HUES6 (cell line): ENCODE results near the gene SMIM10L1.
A peak's percentile ranks its signal among the peaks of the same experiment; 100 is the strongest.

Source experiments
- H3K27ac ChIP-seq: 2 replicates; pipeline ENCODE4 v1.7.0; 2013; ENCODE audit warnings: low read depth, mild to moderate bottlenecking, low read length, inconsistent platforms
- H3K27me3 ChIP-seq: 2 replicates; pipeline ENCODE4 v1.6.1; 2013; ENCODE audit warnings: low read length; ENCODE audit not compliant: control insufficient read depth, insufficient read depth
- H3K36me3 ChIP-seq: 2 replicates; pipeline ENCODE4 v1.6.1; 2013; ENCODE audit warnings: low read length; ENCODE audit not compliant: control insufficient read depth, insufficient read depth
- H3K4me1 ChIP-seq: 2 replicates; pipeline ENCODE4 v1.6.1; 2013; ENCODE audit warnings: low read length; ENCODE audit not compliant: control insufficient read depth, insufficient read depth
- H3K4me3 ChIP-seq: 2 replicates; pipeline ENCODE4 v1.5.1; 2013; ENCODE audit warnings: low read depth, low read length
- H3K9ac ChIP-seq: one replicate; pipeline ENCODE4 v1.6.1; 2013; ENCODE audit warnings: mild to moderate bottlenecking, low read length
- H3K9me3 ChIP-seq: 2 replicates; pipeline ENCODE4 v1.6.1; 2013; ENCODE audit warnings: low read depth, low read length; ENCODE audit not compliant: control insufficient read depth, insufficient read depth

The SMIM10L1 gene

DNA sequence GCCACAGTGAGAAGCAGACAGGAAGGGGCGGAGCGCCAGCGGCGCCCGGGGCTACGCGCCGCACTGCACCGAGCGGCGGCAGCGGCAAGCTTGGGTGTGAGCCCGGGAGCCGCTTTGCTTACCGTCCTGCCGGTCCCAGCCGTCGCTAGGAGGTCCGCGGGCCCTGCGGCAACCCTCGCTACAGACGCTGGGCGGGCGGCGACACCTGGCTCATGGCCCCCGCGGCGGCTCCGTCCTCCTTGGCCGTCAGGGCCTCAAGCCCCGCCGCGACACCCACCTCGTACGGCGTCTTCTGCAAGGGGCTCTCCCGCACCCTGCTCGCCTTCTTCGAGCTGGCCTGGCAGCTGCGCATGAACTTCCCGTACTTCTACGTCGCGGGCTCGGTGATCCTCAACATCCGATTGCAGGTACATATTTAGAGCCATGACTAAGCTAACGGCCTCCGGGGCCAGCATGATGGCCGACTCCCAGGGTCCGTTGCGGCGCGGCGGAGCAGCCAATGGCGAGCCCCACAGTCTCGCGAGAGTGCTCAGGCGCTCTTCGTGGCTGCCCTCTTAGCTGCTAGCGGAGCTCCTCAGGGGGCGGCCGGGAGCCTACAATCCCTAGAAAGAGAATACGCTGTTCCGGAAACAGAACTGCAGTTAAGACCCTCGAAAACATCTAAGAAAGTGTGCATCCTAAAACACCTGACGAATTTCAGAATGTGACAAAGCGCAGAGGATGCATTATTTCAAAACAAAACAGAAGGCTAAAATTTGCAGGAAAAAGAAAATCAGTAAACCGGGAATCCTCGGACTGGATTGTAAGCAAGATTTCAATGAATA, at the start of gene SMIM10L1:
SMIM10L1 (plus strand) TSS at position 50 of the 824 bp plus-strand sequence; CDS start at position 213, 163 bp downstream.
- H3K4me1 ChIP-seq = peaks cover 6% of the 10 kb centered on the region
- H3K9ac ChIP-seq = peak within 1 kb of the TSS; percentile 99
- H3K27me3 ChIP-seq = no peaks in the 10 kb centered on the region
- H3K9me3 ChIP-seq = no peaks in the 10 kb centered on the region
- H3K36me3 ChIP-seq = peaks cover 16% of the 10 kb centered on the region
- H3K4me3 ChIP-seq = peak within 1 kb of the TSS; percentile 82
- peak within 1 kb of the TSS; percentile 83 for H3K27ac ChIP-seq

DNA sequence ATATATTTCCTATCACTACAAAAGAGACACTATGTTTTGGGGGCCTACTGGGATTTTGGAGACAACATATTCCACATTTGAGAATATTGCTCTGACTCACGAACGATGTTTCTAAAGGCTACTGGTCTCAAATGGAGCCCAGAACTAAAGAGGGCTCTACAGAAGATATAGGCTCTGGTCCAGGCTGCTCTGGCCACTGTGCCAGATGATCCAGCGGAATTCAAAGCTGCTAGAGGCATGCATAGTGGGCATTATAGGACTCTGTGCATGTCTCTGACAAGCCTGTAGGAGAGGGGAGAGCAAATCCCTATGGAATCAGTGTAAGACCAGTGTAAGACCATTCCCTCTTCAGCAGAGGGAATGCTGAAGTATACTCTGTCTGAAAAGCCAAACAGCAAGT, 40.6 kb upstream of the SMIM10L1 start:
- Histone ChIP-seq H3K27me3 (no peaks in the 10 kb centered on the region), H3K27ac (no peak overlapping the region), H3K9me3 (no peaks in the 10 kb centered on the region), H3K36me3 (peaks cover 7% of the 10 kb centered on the region; the same call in 1 of the 2 replicates), H3K4me1 (no peaks in the 10 kb centered on the region), H3K4me3 (no peak overlapping the region), H3K9ac (no peak overlapping the region)

DNA sequence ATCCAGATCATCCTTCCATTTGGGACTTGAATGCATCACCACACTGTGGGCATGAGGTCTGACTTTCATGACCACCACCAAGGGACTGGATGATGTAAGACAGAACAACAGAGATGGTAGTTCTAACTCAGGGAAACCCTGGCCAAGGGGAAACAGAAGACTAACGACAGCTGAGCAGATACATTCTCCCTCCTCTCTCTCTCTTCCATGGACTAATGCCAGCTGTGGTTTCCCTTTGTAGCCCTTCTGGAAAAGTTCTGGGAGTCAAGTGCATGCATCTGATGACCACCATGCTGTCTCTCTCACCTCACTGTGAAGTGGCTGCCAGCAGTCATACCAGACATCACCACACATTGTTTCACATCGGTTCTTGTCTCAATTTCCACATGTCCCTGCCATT, 40.0 kb upstream of the SMIM10L1 start:
- H3K9me3 ChIP-seq = no peaks in the 10 kb centered on the region
- H3K4me1 ChIP-seq = no peaks in the 10 kb centered on the region
- no peak overlapping the region for H3K4me3 ChIP-seq
- H3K36me3 ChIP-seq = peaks cover 7% of the 10 kb centered on the region; the same call in 1 of the 2 replicates
- H3K9ac ChIP-seq = no peak overlapping the region
- H3K27me3 ChIP-seq = no peaks in the 10 kb centered on the region
- no peak overlapping the region for H3K27ac ChIP-seq

DNA sequence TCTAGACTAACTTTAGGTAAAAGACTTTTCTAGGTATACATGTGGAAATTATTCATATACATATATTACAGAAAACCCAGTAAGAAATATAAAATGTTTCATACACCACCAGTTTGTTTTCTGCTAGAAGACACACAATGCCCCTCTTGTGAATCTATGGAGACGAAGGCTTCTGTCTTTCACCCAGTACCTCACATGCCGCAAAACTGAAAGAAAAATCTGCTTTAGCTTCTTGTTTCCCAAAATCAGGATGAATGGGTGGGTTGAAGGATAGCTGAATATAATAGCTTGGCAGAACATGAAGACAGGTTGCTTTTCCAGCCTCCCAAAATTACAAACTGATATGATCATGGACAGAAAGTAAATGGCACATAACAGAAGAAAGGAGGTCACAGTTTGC, 37.8 kb upstream of the SMIM10L1 start:
- Histone ChIP-seq H3K4me3 (no peak overlapping the region), H3K9me3 (no peaks in the 10 kb centered on the region), H3K4me1 (no peaks in the 10 kb centered on the region), H3K27ac (no peak overlapping the region), H3K9ac (no peak overlapping the region), H3K36me3 (peaks cover 3% of the 10 kb centered on the region; the same call in 1 of the 2 replicates), H3K27me3 (no peaks in the 10 kb centered on the region)

DNA sequence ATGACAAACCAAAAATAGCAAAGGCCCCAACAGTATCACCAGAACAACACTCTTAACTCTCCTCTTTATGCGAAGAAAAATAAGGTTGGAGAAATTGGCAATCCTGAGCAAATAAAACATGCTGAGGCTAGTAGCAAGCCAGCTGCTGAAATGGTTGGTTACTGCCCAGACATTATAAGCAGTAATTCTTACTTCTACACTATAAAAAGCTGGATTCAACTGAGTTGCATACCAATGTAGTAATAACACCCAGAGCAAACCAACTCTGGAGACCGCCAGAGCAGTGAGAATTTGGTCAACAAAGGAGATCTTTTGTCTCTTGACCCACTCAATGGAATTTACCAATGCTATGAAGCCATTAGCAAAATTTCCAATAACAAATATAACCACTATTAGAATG, 37.2 kb upstream of the SMIM10L1 start:
- H3K9ac ChIP-seq = no peak overlapping the region
- H3K4me1 ChIP-seq = no peaks in the 10 kb centered on the region
- H3K36me3 ChIP-seq = peaks cover 3% of the 10 kb centered on the region; the same call in 1 of the 2 replicates
- H3K27ac ChIP-seq = no peak overlapping the region
- no peaks in the 10 kb centered on the region for H3K27me3 ChIP-seq
- H3K4me3 ChIP-seq = no peak overlapping the region
- H3K9me3 ChIP-seq = no peaks in the 10 kb centered on the region

DNA sequence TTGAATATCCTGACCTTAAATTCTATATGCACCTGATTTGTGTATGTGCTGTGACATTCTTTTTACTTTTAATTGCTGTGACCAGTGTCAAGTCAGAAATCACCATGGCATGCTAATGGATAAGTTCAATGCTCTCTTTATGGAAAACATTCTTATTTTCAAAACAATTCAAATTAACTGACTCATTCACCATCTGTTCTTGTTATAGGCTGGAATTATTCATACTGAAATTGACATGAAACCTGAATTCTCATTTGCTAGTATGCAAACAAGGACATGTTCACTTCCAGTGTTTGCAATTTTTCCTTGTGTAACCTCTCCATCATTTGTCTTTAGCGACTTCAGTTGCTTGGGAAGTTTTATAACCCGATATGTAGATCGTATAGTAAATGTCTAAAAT, 36.7 kb upstream of the SMIM10L1 start, which contains the start of gene TAS2R30:
TAS2R30 (minus strand) TSS at position 340 of the 400 bp plus-strand sequence. CDS start 400 bp downstream, outside the sequence.
- Histone ChIP-seq H3K4me3 (no peak within 1 kb of the TSS), H3K27me3 (no peaks in the 10 kb centered on the region), H3K9ac (no peak within 1 kb of the TSS), H3K9me3 (no peaks in the 10 kb centered on the region), H3K27ac (no peak within 1 kb of the TSS), H3K4me1 (no peaks in the 10 kb centered on the region), H3K36me3 (no peaks in the 10 kb centered on the region)

DNA sequence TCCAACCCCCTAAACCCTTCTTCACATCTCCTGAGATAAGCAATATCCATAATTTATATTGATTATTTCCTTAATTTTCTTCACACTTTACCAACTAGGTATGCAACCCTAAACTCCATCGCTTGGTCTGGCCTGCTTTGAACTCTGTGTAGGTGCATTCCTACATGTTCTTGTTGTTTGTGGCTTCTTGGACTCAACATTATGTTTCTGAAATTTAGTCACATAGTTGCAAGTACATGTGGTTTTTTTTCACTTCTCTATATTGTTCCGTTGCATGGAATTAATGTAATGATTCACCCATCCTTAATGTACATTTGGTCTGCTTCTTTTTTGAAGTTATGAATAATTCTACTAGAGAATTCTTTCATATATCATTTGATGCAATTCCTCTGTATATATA, 34.9 kb upstream of the SMIM10L1 start:
- Histone ChIP-seq H3K27ac (no peak overlapping the region), H3K4me1 (no peaks in the 10 kb centered on the region), H3K36me3 (peaks cover 4% of the 10 kb centered on the region; the same call in 1 of the 2 replicates), H3K27me3 (no peaks in the 10 kb centered on the region), H3K9ac (no peak overlapping the region), H3K4me3 (no peak overlapping the region), H3K9me3 (no peaks in the 10 kb centered on the region)

DNA sequence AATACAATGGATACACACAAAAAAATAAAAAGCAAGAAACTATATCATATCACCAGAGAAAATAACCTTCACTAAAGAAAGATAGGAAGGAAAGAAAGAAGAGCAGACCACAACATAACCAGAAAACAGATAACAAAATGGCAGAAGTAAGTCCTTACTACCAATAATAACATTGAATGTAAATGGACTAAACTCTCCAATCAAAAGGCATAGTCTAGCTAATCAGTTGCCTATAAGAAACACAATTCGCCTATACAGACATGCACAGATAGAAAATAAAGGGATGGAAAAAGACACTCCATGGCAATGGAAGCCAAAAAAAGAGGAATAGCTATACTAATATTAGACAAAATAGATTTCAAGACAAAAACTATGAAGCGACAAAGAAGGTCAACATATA, 27.6 kb upstream of the SMIM10L1 start:
- H3K9me3 ChIP-seq = peaks cover 5% of the 10 kb centered on the region; the same call in 1 of the 2 replicates
- no peaks in the 10 kb centered on the region for H3K27me3 ChIP-seq
- no peak overlapping the region for H3K27ac ChIP-seq
- peaks cover 10% of the 10 kb centered on the region; the same call in 1 of the 2 replicates for H3K36me3 ChIP-seq
- H3K4me3 ChIP-seq = no peak overlapping the region
- no peaks in the 10 kb centered on the region for H3K4me1 ChIP-seq
- no peak overlapping the region for H3K9ac ChIP-seq

DNA sequence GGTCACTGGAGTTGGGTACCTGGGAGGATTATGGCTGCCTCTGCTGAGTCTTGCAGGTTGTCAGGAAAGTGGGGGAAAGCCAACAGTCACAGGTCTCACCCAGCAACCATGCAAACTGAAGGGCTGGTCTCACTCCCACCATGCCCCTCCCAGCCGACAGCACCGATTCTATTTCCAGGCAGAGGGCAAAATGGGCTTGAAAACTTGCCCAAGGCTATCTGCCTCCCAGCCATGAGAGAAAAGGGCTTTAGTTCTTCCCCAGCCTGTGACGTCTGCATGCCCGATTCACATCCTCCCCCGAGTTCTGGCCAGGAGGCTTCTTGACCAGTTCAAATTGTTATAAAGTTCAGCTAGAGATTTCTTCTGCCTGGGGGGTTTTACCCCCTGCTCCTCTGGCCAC, 26.7 kb upstream of the SMIM10L1 start:
- Histone ChIP-seq H3K4me3 (no peak overlapping the region), H3K27ac (no peak overlapping the region), H3K27me3 (no peaks in the 10 kb centered on the region), H3K9ac (no peak overlapping the region), H3K9me3 (peaks cover 5% of the 10 kb centered on the region; the same call in 1 of the 2 replicates), H3K36me3 (peaks cover 10% of the 10 kb centered on the region; the same call in 1 of the 2 replicates), H3K4me1 (no peaks in the 10 kb centered on the region)

DNA sequence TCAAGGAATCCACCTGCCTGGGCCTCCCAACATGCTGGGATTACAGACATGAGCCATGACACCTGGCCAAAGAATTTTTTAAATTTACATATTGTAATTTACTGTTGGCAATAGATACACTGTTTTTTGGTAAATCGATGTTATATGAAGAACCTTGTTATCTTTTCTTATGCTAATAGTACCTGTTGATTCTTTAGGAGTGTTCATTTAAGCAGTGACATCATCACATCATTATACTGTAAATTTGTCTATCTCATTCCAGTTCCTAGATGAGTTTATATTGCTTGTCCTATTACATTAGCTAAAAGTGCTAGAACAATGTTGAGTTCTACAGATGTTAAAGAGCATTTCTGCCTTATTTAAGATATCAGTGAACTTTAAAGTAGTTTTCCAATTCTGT, 23.6 kb upstream of the SMIM10L1 start:
- no peaks in the 10 kb centered on the region for H3K27me3 ChIP-seq
- H3K27ac ChIP-seq = no peak overlapping the region
- peaks cover 6% of the 10 kb centered on the region; the same call in 1 of the 2 replicates for H3K36me3 ChIP-seq
- no peaks in the 10 kb centered on the region for H3K4me1 ChIP-seq
- H3K9me3 ChIP-seq = peaks cover 12% of the 10 kb centered on the region
- H3K4me3 ChIP-seq = no peak overlapping the region
- no peak overlapping the region for H3K9ac ChIP-seq

DNA sequence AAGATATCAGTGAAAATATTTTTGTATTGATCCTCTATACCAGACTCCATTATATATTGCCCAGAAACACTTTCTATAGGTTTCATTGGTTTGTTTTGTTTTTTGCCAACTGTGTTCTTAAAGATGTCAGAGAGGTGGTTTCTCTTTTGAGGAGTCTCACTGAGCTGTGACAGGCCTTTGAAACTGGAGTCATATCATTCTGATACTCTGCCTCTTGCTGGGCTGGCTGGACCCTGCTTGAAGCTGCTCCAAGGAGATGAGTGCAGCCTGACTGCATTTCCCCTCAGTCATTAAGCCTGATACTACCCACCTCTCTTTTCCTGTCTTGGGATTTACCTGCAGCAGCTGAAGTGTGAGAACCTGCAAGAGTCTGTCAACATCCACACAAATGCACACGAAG, 20.2 kb upstream of the SMIM10L1 start:
- Histone ChIP-seq H3K9ac (no peak overlapping the region), H3K27ac (no peak overlapping the region), H3K4me3 (no peak overlapping the region), H3K9me3 (peaks cover 14% of the 10 kb centered on the region; the same call in 1 of the 2 replicates), H3K4me1 (no peaks in the 10 kb centered on the region; the same call in 1 of the 2 replicates), H3K36me3 (peaks cover 9% of the 10 kb centered on the region; the same call in 1 of the 2 replicates), H3K27me3 (no peaks in the 10 kb centered on the region)
